ENCODE results near the gene ZNG1A.
"Not testable (repeated sequence)": the region's sequence is repeated elsewhere in the genome, so short reads cannot be mapped to it uniquely, and the experiment has no call there.

GRCh38 chr9:110672-111071 is 68.2 kb downstream of the ZNG1A start:
- not testable (repeated sequence) for TF ChIP-seq CTCF (IDR thresholded peaks at IDR 0.05; ENCODE audit: poor library complexity, severe bottlenecking); POLR2AphosphoS5 (IDR thresholded peaks at IDR 0.05); EZH2 (IDR thresholded peaks at IDR 0.05; ENCODE audit: borderline replicate concordance, insufficient read depth, low read length, poor library complexity, severe bottlenecking); EP300 (conservative IDR thresholded peaks at IDR 0.05; ENCODE audit: poor library complexity, severe bottlenecking); REST (IDR thresholded peaks at IDR 0.05; ENCODE audit: borderline replicate concordance); RAD21 (conservative IDR thresholded peaks at IDR 0.05); MXI1 (conservative IDR thresholded peaks at IDR 0.05; ENCODE audit: poor library complexity, severe bottlenecking); SMC3 (conservative IDR thresholded peaks at IDR 0.05; ENCODE audit: poor library complexity)

All from neural cell (in vitro differentiated cells).